GM18519 (cell line): ENCODE results near the gene CTBP2.

Experiments used
- ATAC-seq: cut with Tn5 transposase; IDR thresholded peaks from one replicate; pipeline ENCODE4 v1.9.1; 2021; ENCODE audit warnings: mild to moderate bottlenecking, moderate library complexity; ENCODE audit not compliant: unreplicated experiment, low FRiP score

The CTBP2 gene

DNA sequence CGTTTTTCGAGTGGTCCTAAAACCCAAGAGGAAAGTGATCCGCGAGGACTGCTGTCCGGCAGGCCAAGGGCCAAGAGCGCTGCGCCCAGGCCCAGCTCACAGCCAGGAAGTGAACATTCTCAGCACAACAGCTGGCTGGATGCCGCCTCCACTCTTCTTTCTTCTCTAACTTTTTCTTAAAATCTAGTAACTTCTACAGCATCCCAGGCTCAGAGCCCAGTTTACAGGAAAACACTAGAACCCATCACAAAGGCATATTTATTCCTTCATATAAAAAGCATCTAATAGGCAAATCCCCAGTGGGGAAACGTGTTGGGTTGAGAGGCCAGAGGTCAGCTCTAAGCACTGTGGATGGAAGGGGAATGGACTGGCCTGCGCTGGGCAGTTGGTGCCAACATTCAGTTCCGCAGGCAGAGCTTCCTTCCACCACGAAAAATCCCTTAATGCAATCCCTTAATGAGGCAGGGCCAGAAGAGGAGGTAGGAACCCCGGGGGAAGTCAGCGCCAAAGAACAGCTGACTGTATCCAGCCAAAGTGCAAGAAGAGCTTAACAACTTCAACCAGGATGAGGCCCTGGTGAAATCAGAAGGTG lies 143.7 kb downstream of the CTBP2 start:
- no peak for ATAC-seq

DNA sequence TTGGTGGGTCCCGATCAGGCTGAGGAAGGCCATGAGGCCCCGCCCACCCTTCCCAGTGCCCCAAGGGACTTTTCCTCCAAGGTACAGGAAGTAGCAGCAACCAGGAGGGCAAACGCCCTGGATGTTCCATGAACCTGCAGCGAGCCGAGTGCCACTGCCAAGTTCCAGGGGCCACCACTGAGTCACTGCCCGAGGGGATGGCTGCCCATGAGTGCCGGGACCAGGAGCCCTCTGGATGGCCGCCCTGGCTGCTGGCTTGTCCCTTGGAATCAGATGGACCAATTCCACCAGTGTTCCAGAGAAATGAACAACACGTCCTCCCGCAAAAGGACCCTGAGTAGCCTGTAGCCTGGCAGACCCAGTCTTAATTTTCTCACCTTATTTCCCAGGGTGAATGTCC lies 144.2 kb downstream of the CTBP2 start:
- no peak for ATAC-seq

DNA sequence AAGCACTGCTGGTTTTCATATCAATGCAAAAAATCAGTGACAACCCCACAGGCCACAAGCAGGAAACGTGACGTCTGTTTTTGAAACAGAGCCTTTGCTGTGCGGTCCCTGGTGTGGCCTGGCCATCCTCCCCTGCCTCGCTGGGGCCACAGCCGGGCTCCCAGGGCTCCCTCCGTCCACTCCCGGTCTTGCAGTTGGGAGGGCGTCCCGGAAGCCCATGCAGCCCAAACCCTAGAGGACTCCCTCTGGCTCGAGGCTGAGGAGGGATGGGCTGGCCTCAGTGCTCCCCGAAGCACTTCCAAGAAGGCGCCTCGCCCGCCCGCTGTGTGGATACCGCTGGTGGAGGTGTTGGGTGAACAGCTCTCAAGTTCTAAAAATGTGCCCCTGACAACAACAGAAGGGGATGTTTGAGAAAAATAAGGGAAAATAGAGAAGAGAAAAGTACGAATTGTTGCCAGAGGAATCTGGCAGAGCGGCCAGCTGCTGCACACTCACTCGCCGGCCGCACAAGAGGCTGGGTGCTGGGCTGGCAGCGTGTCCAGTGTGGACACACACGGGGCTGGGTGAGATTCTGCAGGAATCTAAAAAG lies 144.9 kb downstream of the CTBP2 start:
- ATAC-seq = no peak

DNA sequence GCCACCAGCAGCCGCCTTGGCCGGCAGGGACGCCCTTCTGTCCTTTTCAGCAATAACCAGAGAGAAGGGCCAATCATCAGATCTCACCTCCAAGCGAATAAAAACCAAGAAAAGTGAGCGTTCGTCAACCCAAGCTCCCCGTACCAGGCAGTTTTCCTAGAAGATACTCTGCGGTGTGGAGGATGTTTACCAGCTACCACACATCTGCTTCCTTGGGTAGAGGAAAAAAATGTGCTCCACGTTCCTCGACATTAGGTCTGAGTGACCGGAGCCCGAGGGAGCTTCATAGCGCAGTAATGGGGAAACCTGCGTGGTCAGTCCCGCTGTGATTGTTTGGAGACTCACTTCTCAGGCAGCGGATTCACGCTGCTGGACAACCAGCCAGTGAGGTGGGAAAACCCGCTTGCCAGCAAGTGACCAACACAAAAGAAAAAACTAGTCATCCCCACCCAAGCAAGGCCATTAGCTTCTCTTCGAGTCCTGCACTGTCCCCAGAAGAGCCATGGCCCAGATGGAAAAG lies 145.5 kb downstream of the CTBP2 start:
- ATAC-seq = no peak

DNA sequence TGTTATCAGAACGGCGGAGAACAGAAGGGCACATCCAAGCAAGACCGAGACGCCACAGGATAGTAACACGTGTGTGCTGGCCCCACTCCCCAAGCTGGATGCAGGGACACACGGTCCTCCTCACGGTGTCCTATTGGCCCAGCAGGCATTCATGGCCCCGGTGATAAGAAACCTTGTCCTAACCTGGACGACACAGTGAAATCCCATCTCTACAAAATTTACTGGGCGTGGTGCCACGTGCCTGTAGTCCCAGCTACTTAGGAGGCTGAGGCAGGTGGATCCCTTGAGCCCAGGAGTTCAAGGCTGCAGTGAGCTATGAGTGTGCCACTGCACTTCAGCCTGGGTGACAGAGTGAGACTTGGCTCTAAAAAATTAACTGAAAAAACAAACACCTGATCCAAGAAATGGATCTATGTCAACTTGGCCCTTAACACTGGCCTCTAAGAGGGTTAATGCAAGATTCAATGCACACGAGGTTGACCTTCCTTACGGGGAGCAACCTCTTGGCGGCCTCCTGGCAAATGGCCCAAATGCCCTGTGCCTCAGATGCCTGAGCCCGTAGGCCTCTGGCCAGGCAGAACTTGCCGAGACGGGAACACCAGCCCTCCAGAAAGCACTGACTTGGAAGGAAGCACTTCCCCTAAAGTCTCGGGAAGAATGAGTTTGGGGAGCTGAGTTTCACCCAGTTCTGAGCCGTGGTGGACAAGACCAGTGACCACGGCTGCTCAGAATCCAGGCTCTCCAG lies 146.1 kb downstream of the CTBP2 start:
- no peak for ATAC-seq

DNA sequence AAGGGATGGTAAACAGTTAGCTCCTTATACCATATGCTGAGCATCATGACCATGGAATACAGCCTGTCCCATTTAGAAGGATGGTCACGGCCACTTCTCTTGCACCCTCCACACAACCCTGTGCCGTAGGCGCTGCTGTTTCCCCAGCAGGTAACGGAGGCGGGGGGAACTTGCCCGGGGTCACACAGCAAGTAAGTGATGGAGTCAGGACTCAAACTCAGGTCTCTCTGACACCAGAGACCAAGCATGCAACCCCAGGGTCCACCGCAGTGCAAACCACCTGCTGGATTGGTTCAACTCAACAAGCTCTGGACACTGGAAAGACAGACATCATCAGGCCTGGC lies 146.9 kb downstream of the CTBP2 start:
- ATAC-seq = no peak

DNA sequence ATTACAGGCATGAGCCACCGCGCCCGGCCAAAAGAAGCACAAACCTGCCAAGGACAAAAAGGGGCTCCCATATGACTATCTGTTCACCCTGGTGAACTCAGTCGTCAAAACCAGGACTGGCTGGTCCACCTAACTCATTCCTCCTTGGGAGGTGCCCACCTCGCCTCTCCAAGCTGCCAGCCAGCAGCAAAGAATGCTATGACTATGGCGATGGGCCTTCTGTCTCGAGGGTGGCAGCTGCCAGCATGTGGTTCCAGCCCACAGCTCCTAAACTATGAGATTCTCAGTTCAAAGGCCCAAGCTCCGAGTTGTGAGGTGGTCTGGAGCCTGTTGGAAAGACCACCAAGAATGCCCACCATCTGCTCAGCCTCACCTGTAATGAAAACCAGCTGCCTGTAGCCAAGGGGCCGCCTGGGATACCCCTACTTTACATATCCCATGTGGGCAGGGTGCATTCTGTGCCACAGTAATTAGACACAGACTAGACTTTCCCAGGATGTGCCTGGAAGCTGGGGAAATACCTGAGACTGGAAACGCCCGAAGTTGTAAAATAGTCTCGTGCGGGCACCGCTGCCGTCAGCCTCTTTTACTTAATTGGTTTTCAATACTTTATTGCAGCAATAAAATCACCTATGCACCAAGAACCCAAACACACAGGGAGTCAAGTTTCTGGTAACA lies 147.4 kb downstream of the CTBP2 start:
- no peak for ATAC-seq

DNA sequence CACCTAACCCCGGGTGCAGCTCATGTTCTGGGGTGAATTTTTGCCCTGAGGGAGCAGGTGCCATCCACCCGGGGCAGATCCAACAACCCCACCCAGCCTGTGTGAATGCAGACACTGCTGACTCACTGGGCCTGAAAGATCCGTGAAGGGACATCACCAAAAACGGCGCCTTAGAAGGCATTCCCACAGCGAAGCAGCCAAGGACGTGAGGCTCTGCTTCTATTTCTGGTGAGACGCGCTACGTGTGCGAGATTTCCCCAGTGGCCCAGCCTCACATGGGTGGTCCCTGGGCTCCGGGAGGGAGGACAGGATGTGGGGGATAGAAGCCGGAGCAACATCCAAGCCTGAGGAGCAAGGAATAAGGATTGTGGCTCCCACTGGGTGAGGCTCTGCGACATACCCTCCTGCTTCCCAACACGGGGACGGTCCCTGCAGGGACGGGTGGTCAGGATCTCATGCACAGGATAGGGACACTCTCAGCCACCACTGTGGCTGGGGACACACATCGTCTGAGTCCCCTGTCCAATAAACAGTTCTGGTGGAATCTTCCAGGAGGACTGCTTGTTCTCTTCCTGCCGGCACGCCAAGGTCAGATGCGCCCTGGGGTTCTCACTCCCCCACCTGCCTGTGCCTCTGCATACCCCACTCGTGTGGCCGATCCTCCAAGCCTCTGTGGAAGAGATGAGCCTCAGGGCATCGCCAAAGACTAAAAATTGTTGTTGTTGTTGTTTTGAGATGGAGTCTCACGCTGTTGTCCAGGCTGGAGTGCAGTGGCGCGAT lies 148.2 kb downstream of the CTBP2 start:
- ATAC-seq = no peak

DNA sequence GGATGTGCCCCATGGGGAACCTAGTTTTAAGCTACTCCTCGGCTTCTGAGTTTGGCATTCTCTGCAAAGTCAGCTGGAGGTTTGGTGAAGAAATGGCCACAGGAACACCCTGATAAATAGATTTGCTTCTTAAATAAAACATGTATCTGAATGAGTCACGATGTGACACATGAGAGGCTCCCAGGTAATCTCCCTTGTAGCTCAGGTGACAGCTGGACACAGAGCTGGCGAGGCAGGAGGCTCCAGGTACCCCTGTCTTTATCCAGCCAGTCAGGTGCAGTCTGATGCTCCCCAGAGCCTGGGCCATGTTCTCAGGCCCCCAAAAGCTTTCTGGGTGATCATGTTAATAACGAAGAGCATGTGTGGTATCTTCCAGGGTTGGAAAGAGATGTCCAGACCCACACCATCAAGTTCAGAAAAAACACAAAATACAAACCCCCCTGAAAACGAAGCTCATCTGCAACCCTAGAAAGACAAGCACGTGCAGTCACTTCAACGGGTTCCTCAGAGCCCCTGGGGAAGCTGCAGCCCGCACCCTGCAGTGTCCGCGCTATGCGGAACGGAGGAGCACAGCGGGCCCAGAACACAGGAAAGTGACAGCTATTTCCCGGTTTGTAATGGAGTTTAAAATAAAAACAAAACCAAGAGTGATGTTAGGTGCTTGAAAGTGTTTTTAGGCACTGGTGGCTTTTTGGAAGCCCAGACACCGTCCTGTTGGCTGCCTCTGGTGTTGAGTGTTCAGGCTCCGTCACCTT lies 149.0 kb downstream of the CTBP2 start:
- ATAC-seq = no peak

DNA sequence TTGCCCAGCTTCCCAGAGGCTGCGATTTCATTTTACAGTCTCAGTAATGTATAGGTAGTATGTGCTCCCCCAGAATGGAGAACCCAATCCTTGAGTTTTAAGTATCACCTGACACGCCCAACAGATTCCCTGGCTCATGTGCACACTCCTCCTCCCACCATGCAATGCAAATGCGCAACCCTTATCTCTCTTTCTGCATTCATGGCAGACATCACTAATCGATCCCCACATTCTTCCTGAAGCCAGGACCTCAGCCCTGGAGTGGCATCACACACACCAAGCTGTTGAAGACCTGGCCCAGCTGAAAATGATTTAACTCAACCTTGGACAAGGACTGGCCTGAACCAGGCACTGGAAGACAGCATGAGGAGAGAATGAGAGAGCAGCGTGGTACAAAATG lies 150.0 kb downstream of the CTBP2 start:
- no peak for ATAC-seq

DNA sequence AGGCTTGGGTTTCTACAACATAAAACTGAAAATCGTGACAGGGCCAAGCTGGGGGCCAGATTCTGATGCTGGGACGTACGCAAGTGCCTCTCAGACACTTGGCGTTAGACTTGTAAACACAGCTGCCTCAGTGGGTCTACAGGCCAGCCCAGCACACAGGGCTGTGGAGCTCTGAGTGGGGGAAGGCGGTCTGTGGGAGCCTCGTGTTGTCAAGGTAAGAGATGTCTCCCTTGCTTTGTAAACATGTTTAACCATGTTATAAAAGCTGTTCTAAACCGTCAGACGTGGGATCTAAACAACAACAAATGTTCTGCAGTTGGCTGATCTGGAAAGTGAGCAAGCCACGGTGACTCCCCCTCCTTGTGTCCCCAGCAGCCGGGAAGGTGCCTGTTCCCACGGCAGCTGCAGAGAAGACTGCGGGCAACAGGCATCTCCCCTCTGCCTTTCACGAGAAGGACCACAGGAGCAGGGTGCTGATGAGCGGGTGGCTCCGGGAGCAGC lies 150.7 kb downstream of the CTBP2 start:
- no peak for ATAC-seq

DNA sequence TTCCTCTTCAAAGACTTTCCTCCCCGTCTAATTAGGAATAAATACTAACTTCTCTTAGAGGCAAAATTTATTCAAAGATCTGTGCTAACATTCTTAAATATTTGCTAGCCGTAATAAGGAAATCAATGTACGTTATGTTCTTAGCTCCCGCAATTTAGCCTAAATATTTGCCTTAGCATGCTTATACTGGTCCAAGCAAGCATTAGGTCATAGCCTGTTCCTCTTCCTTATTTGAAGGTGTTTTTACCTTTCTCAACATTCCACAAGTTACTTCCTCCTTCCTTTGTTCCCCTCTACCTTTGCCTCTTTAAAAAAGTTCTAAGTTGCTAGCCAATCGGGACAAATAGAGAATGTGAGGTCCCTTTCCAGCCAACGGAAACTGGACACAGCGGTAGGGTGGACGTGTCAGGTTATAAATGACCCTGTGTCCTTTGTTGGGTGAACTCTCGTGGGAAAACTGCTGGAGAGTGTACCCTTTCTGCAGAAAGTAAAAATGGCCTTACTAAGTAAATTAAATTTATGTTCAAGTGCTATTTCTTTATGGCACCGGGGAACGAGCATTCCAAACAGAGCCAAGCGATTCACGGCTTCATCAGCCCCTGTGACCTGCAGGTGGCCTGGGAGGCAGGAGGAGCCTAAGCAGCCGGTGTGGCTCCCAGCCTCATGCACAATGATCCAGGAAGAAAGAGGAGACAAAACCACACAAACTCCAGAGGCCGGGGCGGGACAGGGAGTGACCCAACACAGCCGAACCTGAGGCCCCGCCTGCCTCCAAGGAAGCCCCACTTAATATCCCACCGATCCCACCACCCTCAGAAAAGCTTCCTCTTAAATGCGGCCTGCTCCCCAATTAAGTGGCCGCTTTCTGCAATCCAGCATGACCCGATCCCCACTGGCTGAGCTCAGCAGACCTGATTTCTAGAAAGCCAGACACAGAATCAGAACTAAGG lies 151.4 kb downstream of the CTBP2 start:
- no peak for ATAC-seq

DNA sequence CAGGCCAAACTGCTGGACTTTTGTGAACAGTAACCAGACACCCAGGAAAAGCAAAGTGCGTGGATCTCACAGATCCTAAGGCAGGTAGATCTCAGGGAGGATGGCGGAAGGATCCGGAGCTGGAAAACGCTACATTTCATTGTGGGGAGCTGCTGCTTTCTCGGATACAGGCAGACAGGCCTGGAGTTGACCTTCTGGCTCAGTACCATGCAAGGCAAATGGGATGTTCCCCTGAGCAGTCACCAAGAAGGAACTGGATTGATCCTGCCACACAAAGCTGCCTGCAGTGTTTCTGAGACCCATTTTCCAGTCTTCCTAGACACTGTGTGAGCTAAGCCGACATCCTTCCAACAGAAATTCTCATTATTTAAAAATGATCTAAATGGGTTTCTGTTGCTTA lies 152.9 kb downstream of the CTBP2 start:
- ATAC-seq = no peak

DNA sequence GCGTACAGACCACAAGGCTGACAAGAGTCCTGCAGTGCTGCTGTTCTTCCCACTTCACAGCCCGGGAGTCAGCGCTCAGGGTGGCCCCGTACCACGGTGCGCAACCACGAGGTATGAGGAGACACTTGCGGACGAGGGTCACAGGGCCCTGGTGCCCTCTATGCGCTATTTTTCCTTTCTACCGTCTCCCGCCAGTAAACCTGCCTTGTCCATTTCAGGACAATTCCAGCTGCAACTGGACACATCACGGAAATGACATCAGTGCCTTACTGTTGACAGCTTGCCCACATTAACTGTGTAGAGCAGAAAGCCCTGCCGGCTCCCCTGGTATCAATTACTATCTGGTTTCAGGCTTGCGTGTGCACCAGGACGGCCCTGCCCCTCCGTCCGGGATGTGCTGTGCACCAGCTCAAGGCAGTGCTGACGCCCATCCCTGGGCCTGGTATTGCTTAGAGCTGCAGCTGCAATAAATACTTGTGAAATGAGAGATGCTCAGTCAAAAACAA lies 153.4 kb downstream of the CTBP2 start:
- no peak for ATAC-seq

DNA sequence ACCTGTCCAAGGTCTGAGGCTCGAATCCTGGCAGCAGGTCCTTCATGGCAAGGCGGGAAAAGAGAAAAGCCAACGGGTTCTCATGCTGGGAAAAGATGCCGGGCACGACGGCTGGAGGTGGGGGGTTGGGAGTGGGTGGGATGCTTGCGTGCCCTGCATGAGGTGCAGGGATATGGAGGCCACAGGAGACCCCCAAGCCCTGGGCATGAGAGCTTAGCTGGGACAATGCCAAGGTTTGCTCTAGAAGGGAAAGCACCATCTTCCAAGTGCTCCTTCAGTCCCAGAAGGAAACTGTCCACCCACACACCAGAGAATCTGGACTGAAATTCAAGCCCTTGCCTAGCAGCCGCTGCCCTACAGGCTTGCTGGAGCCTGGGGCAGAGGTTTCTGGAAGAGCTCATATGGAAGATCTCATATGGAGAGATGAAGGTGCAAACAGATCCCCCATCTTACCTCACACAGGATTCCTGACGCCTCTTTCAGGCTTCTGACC lies 154.1 kb downstream of the CTBP2 start:
- no peak for ATAC-seq

DNA sequence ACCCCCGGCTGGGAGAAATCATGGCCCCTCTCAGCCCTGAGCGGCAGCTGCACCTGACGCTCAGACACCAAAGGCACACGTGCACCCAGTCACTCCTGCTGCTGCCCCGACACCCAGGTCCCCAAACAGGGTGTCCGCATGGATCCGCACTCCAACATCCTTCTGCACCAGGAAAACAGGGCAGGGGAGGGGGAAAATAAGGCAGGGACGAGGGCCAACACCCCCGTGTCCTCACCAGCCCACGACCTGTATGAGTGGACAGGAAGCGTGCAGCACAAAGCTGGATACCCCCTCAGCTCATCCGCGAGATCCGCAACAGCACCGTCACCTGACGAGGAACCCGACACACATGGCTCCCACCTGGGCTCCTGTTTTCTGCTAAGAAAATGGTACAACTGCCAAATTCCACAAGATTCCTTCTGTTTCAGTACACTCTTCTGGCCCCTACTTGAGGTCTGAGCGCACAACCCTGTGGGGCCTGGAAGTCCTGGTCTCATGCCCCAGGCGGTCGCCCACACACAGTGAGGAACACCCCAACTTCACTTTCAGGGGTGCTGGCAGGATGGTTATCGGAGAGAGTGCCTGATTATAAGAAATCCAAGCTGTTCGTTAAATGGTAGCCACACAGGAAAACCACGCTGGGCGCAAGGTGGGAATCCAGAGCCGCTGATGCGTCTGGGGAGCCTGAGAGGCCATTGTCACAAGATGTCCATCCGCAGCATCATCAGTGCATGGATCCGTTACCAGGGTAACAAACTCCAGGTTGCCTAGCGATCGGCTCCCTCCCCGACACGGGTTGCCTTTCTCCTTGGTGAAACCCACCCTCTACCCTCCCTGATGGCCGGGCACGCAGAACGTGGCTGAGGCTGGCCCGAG lies 154.8 kb downstream of the CTBP2 start:
- no peak for ATAC-seq

DNA sequence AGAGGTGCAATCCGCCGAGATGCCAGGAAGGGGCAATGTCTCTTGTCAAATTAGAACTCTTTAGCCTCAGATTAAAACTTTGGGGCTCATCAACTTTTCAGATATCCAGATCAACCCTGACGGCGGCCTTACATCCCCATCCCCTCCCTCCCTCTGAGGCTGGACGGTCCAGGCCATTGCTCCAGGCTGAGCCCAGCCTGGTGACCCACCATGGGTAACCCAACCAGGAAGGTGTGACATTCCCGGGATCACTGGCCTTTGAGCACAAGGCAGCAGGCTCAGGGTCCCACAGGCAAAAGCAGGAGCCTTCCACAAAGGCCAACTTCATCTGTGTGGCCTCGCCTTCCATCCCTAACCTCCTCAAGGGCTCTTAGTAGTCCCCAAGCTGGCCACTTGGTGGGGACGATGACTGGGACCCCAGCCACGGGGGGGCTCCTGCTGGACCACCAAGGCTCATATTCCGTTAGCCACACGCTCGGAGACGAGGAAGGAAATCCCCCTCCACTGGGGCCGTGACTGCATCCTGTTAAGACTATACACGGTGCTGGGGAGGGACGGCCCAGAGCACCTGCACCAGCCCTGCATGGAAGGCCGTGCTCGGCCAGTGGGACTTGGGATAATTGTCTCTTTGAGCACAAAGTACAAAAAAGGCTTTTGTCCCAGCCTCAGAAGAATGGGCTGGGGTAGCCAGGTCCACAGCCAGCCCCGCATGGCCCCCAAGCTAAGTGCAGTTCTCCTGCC lies 155.6 kb downstream of the CTBP2 start:
- no peak for ATAC-seq
